ENCODE data around the gene ATP2C2. TPM values are rescaled to one million over a fixed set of nuclear protein-coding genes. Genes with fewer than 3 reads are reported as not detected.

The ATP2C2 gene
- polyA plus RNA-seq, 1 of the 3 experiments (the other 2 are of a cell fraction), result 0.33 TPM

DNA sequence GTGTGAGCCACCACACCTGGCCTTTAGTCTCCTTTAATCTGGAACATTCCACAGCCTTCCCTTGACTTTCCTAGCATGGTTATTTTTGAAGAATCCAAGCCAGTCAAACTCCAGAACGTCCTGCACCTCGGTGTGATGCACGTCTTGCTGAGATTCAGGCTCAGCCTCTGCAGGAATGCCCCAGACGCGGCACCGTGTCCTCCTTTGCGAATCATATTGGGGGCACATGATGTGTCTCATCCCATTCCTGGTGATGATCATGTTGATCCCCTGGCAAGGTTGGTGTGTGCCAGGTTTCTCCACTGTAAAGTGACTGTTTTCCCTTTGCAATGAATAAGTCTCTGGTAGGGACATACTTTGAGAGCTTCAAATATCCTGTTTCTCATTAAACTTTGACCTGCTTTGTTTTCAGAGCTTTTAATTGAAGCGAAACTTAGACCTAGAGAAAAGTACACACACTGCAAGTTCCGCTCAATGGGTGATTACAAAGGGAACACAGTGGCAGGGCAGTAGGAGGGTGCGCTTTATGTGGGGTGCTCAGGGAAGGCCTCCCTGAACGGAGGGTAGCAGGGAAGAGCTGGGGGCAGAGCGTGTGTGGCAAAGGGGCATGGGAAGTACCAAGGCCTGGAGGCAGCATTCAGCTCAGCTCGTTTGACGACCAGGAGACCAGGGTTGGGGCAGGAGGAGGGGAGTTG, 9.6 kb upstream of the ATP2C2 start (continued):
- no peak for TF ChIP-seq TEAD4 (IDR thresholded peaks at IDR 0.05; ENCODE audit: borderline replicate concordance, insufficient read depth)

- Histone ChIP-seq H3K9ac (no peak overlapping the region), H3K27ac (ENCODE audit: low read depth in 2 of 2, low read length in 1 of 2) (no peak overlapping the region), H3K4me3 (ENCODE audit: low read depth in 2 of 2, low read length in 1 of 2) (no peak overlapping the region), H3F3A (replicated peaks; ENCODE audit: insufficient read depth) (no peaks in the 10 kb centered on the region), H3K36me3 (replicated peaks in 1 of 2; ENCODE audit: control insufficient read depth in 1 of 2, insufficient read depth in 2 of 2, low read length in 1 of 2) (no peaks in the 10 kb centered on the region), H3K27me3 (ENCODE audit: insufficient read depth) (peaks cover 23% of the 10 kb centered on the region; the same call in 1 of the 2 replicates), H3K4me2 (no peak overlapping the region), H3K9me2 (no peaks in the 10 kb centered on the region), H3K9me3 (no peaks in the 10 kb centered on the region), H4K20me1 (ENCODE audit: insufficient read depth) (no peaks in the 10 kb centered on the region), H3K4me1 (ENCODE audit: control insufficient read depth in 1 of 2, insufficient read depth in 2 of 2, low read depth in 1 of 2, low read length in 1 of 2) (no peaks in the 10 kb centered on the region), H3K79me2 (ENCODE audit: insufficient read depth) (no peaks in the 10 kb centered on the region), H2AFZ (ENCODE audit: low read depth) (no peak overlapping the region)
- CTCF ChIA-PET, result no interaction called here
- WGBS (ENCODE audit: low lambda C conversion rate), result 32% methylated on average over 8 of the region's 8 CpGs
- no peak for TF ChIP-seq RFX5 (IDR thresholded peaks at IDR 0.05; ENCODE audit: low read length)
- no peak for TF ChIP-seq RAD21 (IDR thresholded peaks at IDR 0.05; ENCODE audit: low read length)
- no peak for TF ChIP-seq GABPA (IDR thresholded peaks at IDR 0.05; ENCODE audit: low read depth)
- no peak for TF ChIP-seq MXI1 (IDR thresholded peaks at IDR 0.05; ENCODE audit: low read depth, low read length)
- TF ChIP-seq SIN3A (IDR thresholded peaks at IDR 0.05; ENCODE audit: borderline replicate concordance, low read depth, low read length), result no peak
- TF ChIP-seq FOSL2 (IDR thresholded peaks at IDR 0.05; ENCODE audit: borderline replicate concordance, low read depth), result no peak
- TF ChIP-seq RCOR1 (IDR thresholded peaks at IDR 0.05; ENCODE audit: low read length), result no peak
- TF ChIP-seq, protein P1, sequence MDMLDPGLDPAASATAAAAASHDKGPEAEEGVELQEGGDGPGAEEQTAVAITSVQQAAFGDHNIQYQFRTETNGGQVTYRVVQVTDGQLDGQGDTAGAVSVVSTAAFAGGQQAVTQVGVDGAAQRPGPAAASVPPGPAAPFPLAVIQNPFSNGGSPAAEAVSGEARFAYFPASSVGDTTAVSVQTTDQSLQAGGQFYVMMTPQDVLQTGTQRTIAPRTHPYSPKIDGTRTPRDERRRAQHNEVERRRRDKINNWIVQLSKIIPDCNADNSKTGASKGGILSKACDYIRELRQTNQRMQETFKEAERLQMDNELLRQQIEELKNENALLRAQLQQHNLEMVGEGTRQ (IDR thresholded peaks at IDR 0.05; ENCODE audit: borderline replicate concordance, low read depth, low read length), result no peak
- TF ChIP-seq IRF3 (IDR thresholded peaks at IDR 0.05; ENCODE audit: low read depth, low read length), result no peak
- no peak for TF ChIP-seq MEF2A (IDR thresholded peaks at IDR 0.05; ENCODE audit: borderline replicate concordance, low read depth)
- DNase-seq, result no peak
- POLR2A ChIA-PET, result no interaction called here
Observed at GRCh38 chr16:84359326-84359725, 9.0 kb upstream of the ATP2C2 start.

DNA sequence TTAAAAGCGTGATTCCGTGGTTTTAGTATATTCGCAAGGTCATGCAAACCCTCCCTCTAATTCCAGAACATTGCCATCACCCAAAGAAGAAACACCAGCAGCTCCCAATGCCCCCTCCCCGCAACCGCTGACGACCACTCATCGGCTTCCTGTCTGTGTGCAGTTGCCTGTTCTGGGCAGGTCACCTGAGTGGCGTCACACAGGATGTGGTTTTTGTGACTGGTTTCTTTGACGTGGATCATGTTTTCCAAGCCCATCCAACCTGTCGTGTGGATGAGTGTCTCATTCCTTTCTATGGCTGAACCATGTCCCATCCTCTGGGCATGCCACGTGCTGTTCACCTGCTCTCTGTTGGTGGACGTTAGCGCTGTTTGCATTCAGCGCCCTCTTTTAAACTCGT, 8.2 kb upstream of the ATP2C2 start:
- H4K20me1 ChIP-seq (ENCODE audit: insufficient read depth), result no peaks in the 10 kb centered on the region
- H3K79me2 ChIP-seq (ENCODE audit: insufficient read depth), result no peaks in the 10 kb centered on the region
- H3K36me3 ChIP-seq (replicated peaks in 1 of 2; ENCODE audit: control insufficient read depth in 1 of 2, insufficient read depth in 2 of 2, low read length in 1 of 2), result no peaks in the 10 kb centered on the region
- POLR2A ChIA-PET, result no interaction called here
- no peaks in the 10 kb centered on the region for H3K9me2 ChIP-seq
- H3K9ac ChIP-seq, result no peak overlapping the region
- 76% methylated on average over 15 of the region's 15 CpGs for WGBS (ENCODE audit: low lambda C conversion rate)
- no peak overlapping the region for H3K27ac ChIP-seq (ENCODE audit: low read depth in 2 of 2, low read length in 1 of 2)
- H3K9me3 ChIP-seq, result no peaks in the 10 kb centered on the region
- CTCF ChIA-PET, result no interaction called here
- no peak overlapping the region for H2AFZ ChIP-seq (ENCODE audit: low read depth)
- H3K4me3 ChIP-seq (ENCODE audit: low read depth in 2 of 2, low read length in 1 of 2), result no peak overlapping the region
- H3K4me1 ChIP-seq (ENCODE audit: control insufficient read depth in 1 of 2, insufficient read depth in 2 of 2, low read depth in 1 of 2, low read length in 1 of 2), result no peaks in the 10 kb centered on the region
- H3K4me2 ChIP-seq, result no peak overlapping the region
- no peak for DNase-seq
- H3K27me3 ChIP-seq (ENCODE audit: insufficient read depth), result peaks cover 23% of the 10 kb centered on the region; the same call in 1 of the 2 replicates
- no peak for TF ChIP-seq MXI1 (IDR thresholded peaks at IDR 0.05; ENCODE audit: low read depth, low read length)
- no peaks in the 10 kb centered on the region for H3F3A ChIP-seq (replicated peaks; ENCODE audit: insufficient read depth)

Measured in SK-N-SH (cell line).